Activated B cell treated with CpG ODN at 0.5 μM for 24 hours (primary cell): Measurements from ENCODE around the gene ADAM22. TPM values are rescaled to one million over a fixed set of nuclear protein-coding genes. Genes with fewer than 3 reads are reported as not detected.

Experiments used
- ATAC-seq: fragments of 200-7000 bp; cut with Tn5 transposase; one replicate; pipeline ENCODE4 v1.10.0; 2021; ENCODE audit warnings: low read depth, mild to moderate bottlenecking, moderate library complexity
- CTCF ChIA-PET: fragments of 350-600 bp; sonication (Branson Sonifier 250); formaldehyde crosslinking; loops from one replicate; lab custom pipeline; 2021; ENCODE audit warnings: antibody characterized with exemption; lab: Charles Lee
- POLR2A ChIA-PET: fragments of 350-600 bp; sonication (Branson Sonifier 250); formaldehyde crosslinking; loops from one replicate; lab custom pipeline; 2021; ENCODE audit warnings: antibody characterized with exemption; lab: Charles Lee
- DNase-seq: peaks from one replicate; pipeline ENCODE4 v3.0.0; 2022
- H3K27ac Mint-ChIP-seq: one replicate; pipeline ENCODE4 v1.8.0; 2020; ENCODE audit warnings: mixed read lengths
- H3K27me3 Mint-ChIP-seq: one replicate; pipeline ENCODE4 v1.8.0; 2021; ENCODE audit warnings: mixed read lengths
- H3K36me3 Mint-ChIP-seq: one replicate; pipeline ENCODE4 v1.8.0; 2021; ENCODE audit warnings: low read depth, mixed read lengths
- H3K4me1 Mint-ChIP-seq: one replicate; pipeline ENCODE4 v1.8.0; 2021; ENCODE audit warnings: mixed read lengths
- H3K4me3 Mint-ChIP-seq: one replicate; pipeline ENCODE4 v1.8.0; 2020; ENCODE audit warnings: mild to moderate bottlenecking, mixed read lengths
- H3K9me3 Mint-ChIP-seq: one replicate; pipeline ENCODE4 v1.8.0; 2020; ENCODE audit warnings: mixed read lengths
- CTCF ChIP-seq: fragments of 200-600 bp; IDR thresholded peaks from one replicate; pipeline ENCODE4 v1.8.0; 2022; ENCODE audit warnings: antibody characterized with exemption, mild to moderate bottlenecking
- intact Hi-C: fragments of 100-400 bp; cut with micrococcal nuclease; formaldehyde crosslinking; loops from one replicate; pipeline ENCODE4 v1.15.1; 2024
- total RNA-seq: library from RNA; stranded (reverse); gene quantifications from 2 replicates; pipeline ENCODE4 v1.2.3, GENCODE V29; 2022

The ADAM22 gene
- total RNA-seq, 1 donor from 2014 or later, result 0.71 TPM

- Mint-ChIP-seq H3K4me3 (no peak overlapping the region), H3K9me3 (no peaks in the 10 kb centered on the region), H3K4me1 (no peaks in the 10 kb centered on the region), H3K27me3 (no peaks in the 10 kb centered on the region), H3K36me3 (no peaks in the 10 kb centered on the region), H3K27ac (no peak overlapping the region)
- POLR2A ChIA-PET, result no interaction called here
- ATAC-seq (no peak), DNase-seq (no peak)
- CTCF ChIA-PET, result no interaction called here
- TF ChIP-seq CTCF, result no peak
- intact Hi-C loops, result no loop called here
Measured at GRCh38 chr7:88105231-88105630, 171.2 kb downstream of the ADAM22 start.

- H3K4me3 Mint-ChIP-seq, result no peak overlapping the region
- ChIA-PET POLR2A (no interaction called here), CTCF (no interaction called here)
- no peaks in the 10 kb centered on the region for H3K9me3 Mint-ChIP-seq
- TF ChIP-seq CTCF, result no peak
- H3K27me3 Mint-ChIP-seq, result no peaks in the 10 kb centered on the region
- intact Hi-C loops, result no loop called here
- DNase-seq (no peak), ATAC-seq (no peak)
- H3K27ac Mint-ChIP-seq, result no peak overlapping the region
- H3K36me3 Mint-ChIP-seq, result no peaks in the 10 kb centered on the region
- no peaks in the 10 kb centered on the region for H3K4me1 Mint-ChIP-seq
Measured at GRCh38 chr7:88106434-88106833, 172.4 kb downstream of the ADAM22 start.

DNA sequence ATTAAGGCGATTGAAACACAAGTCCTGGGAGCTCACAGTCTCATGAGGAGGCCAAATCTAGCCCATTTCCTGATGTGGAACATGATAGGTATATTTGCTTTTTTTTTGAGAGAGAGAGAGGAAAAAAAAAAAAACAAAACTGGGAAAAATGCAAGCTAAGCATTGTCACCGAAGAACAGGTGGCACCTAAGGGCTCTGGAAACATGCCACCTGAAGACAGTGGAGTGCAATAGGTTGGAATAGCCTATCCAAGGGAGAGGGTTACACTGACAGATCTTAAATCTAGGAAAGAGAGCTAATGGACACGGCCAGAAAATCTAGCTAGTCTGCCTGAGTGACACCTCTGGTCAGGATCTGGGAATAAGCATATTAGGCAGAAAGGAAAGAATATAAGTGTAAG lies 175.6 kb downstream of the ADAM22 start:
- DNase-seq (no peak), ATAC-seq (no peak)
- TF ChIP-seq CTCF, result no peak
- ChIA-PET CTCF (interaction anchor here (1.2 kb wide), 1 partner anchor 603 kb away, joined by 3 read pairs; no protein-coding TSS in a partner anchor), POLR2A (no interaction called here)
- no peaks in the 10 kb centered on the region for H3K9me3 Mint-ChIP-seq
- no peaks in the 10 kb centered on the region for H3K4me1 Mint-ChIP-seq
- H3K36me3 Mint-ChIP-seq, result no peaks in the 10 kb centered on the region
- H3K27ac Mint-ChIP-seq, result no peak overlapping the region
- intact Hi-C loops, result loop anchor here (2.0 kb wide), 1 partner anchor 223 kb away; no protein-coding TSS in a partner anchor
- H3K27me3 Mint-ChIP-seq, result no peaks in the 10 kb centered on the region
- H3K4me3 Mint-ChIP-seq, result no peak overlapping the region

GRCh38 chr7:88111140-88111743 lies 177.2 kb downstream of the ADAM22 start:
- no peak overlapping the region for H3K27ac Mint-ChIP-seq
- ChIA-PET CTCF (interaction anchor here (0.5 to 1.8 kb wide), 5 partner anchors 9 to 989 kb away, joined by 3 to 6 read pairs (median 3); no protein-coding TSS in a partner anchor), POLR2A (no interaction called here)
- no peak overlapping the region for H3K4me3 Mint-ChIP-seq
- H3K36me3 Mint-ChIP-seq, result no peaks in the 10 kb centered on the region
- no peaks in the 10 kb centered on the region for H3K27me3 Mint-ChIP-seq
- DNase-seq (no peak), ATAC-seq (no peak)
- no peaks in the 10 kb centered on the region for H3K4me1 Mint-ChIP-seq
- TF ChIP-seq CTCF, result no peak
- intact Hi-C loops, result loop anchor here (1.0 to 2.0 kb wide), 3 partner anchors 224 to 799 kb away; no protein-coding TSS in a partner anchor
- no peaks in the 10 kb centered on the region for H3K9me3 Mint-ChIP-seq

GRCh38 chr7:88111954-88112471 lies 178.0 kb downstream of the ADAM22 start:
- ATAC-seq (no peak), DNase-seq (no peak)
- POLR2A ChIA-PET, result no interaction called here
- CTCF ChIA-PET, result interaction anchor here (0.5 to 1.8 kb wide), 5 partner anchors 8 to 606 kb away, joined by 3 to 6 read pairs (median 3); no protein-coding TSS in a partner anchor
- Mint-ChIP-seq H3K4me3 (no peak overlapping the region), H3K9me3 (no peaks in the 10 kb centered on the region), H3K4me1 (no peaks in the 10 kb centered on the region), H3K36me3 (no peaks in the 10 kb centered on the region), H3K27ac (no peak overlapping the region), H3K27me3 (no peaks in the 10 kb centered on the region)
- TF ChIP-seq CTCF, result no peak
- intact Hi-C loops, result loop anchor here (1.0 to 2.0 kb wide), 3 partner anchors 225 to 800 kb away; no protein-coding TSS in a partner anchor
